H1 (cell line): ENCODE data around the gene FGF13. TPM values are rescaled to one million over a fixed set of nuclear protein-coding genes. Genes with fewer than 3 reads are reported as not detected.

Experiments
- CTCF ChIA-PET: fragments of 300-600 bp; sonication (Branson Sonifier 250); formaldehyde crosslinking; loops from one replicate; lab custom pipeline; 2021; ENCODE audit not compliant: partially characterized antibody; lab: Charles Lee
- POLR2A ChIA-PET: fragments of 300-600 bp; sonication (Branson Sonifier 250); formaldehyde crosslinking; loops from one replicate; lab custom pipeline; 2021; ENCODE audit warnings: inconsistent platforms; ENCODE audit not compliant: partially characterized antibody; lab: Charles Lee
- DNase-seq, 2 experiments: peaks; one replicate each; pipeline versions ENCODE4 v3.0.0 to v3.0.0-alpha.2; 2010 to 2022; ENCODE audit warnings: low spot score in 2 of 2, low read depth in 1 of 2, mixed read lengths in 1 of 2
- FAIRE-seq: peaks from 2 replicates; lab custom pipeline; 2011; peaks lifted over from hg19 to GRCh38; lab: Jason Lieb, UNC
- H2AFZ ChIP-seq: 2 replicates; pipeline ENCODE4 v1.8.1; 2012; ENCODE audit warnings: low read length, inconsistent platforms
- H2AK5ac ChIP-seq: 2 replicates; pipeline ENCODE4 v1.6.1; 2013; ENCODE audit warnings: low read depth, low read length
- H2BK120ac ChIP-seq: replicated peaks from 2 replicates; pipeline ENCODE3; 2013; ENCODE audit warnings: low read depth, low read length, inconsistent platforms
- H2BK12ac ChIP-seq: 2 replicates; pipeline ENCODE4 v1.6.1; 2013; ENCODE audit warnings: low read depth, low read length
- H2BK15ac ChIP-seq: 2 replicates; pipeline ENCODE4 v1.6.1; 2013; ENCODE audit warnings: low read length
- H2BK20ac ChIP-seq: 2 replicates; pipeline ENCODE4 v1.6.1; 2013; ENCODE audit warnings: low read length
- H2BK5ac ChIP-seq: 2 replicates; pipeline ENCODE4 v1.6.1; 2013; ENCODE audit warnings: low read depth, low read length
- H3K14ac ChIP-seq: 2 replicates; pipeline ENCODE4 v1.6.1; 2013; ENCODE audit warnings: inconsistent platforms; ENCODE audit not compliant: insufficient read length
- H3K18ac ChIP-seq: 2 replicates; pipeline ENCODE4 v1.6.1; 2013; ENCODE audit warnings: low read length; ENCODE audit errors: extremely low read depth
- H3K23ac ChIP-seq: 2 replicates; pipeline ENCODE4 v1.6.1; 2013; ENCODE audit warnings: inconsistent platforms; ENCODE audit not compliant: insufficient read length
- H3K23me2 ChIP-seq: 2 replicates; pipeline ENCODE4 v1.6.1; 2013; ENCODE audit warnings: low read depth, low read length
- H3K27ac ChIP-seq: 2 replicates; pipeline ENCODE4 v1.6.1; 2011; ENCODE audit warnings: low read depth, low read length, inconsistent platforms
- H3K27me3 ChIP-seq, 4 experiments: replicated peaks in 1 of 4; 1 replicate in 1 of 4; 2 replicates in 3 of 4; pipeline versions ENCODE4 v1.6.1 to v1.8.1; 2011 to 2013; ENCODE audit warnings: low read length in 3 of 4, mild to moderate bottlenecking in 3 of 4, inconsistent platforms in 2 of 4, mixed read lengths in 2 of 4, moderate library complexity in 1 of 4; ENCODE audit not compliant: control insufficient read depth in 3 of 4, insufficient read depth in 3 of 4; ENCODE audit errors: extremely low read depth in 1 of 4
- H3K36me3 ChIP-seq, 4 experiments: 2 replicates each; pipeline versions ENCODE4 v1.6.1 to v1.8.1; 2011 to 2013; ENCODE audit warnings: mild to moderate bottlenecking in 4 of 4, low read length in 3 of 4, moderate library complexity in 2 of 4, control low read depth in 1 of 4, inconsistent platforms in 1 of 4; ENCODE audit not compliant: insufficient read depth in 4 of 4, control insufficient read depth in 2 of 4
- H3K4ac ChIP-seq: replicated peaks from 2 replicates; pipeline ENCODE3; 2013; ENCODE audit warnings: low read length, low read depth, mixed read lengths, inconsistent platforms; ENCODE audit not compliant: insufficient read length
- H3K4me1 ChIP-seq, 4 experiments: replicated peaks in 1 of 4; 1 replicate in 1 of 4; 2 replicates in 3 of 4; pipeline versions ENCODE4 v1.6.1 to v1.8.1; 2011 to 2013; ENCODE audit warnings: low read length in 3 of 4, inconsistent platforms in 2 of 4, mixed read lengths in 1 of 4; ENCODE audit not compliant: insufficient read depth in 4 of 4, control insufficient read depth in 3 of 4
- H3K4me2 ChIP-seq, 2 experiments: 2 replicates each; pipeline versions ENCODE4 v1.6.1 to v1.8.1; 2011 to 2013; ENCODE audit warnings: low read depth in 2 of 2, low read length in 2 of 2, control low read depth in 1 of 2, inconsistent platforms in 1 of 2, mild to moderate bottlenecking in 1 of 2; ENCODE audit not compliant: insufficient read depth in 1 of 2
- H3K4me3 ChIP-seq, 4 experiments: fragments of 200-600, 300-600 bp in 1 of 4; sonication (generic), shearing (Covaris generic), sonication (Bioruptor Twin) in 1 of 4; 2 replicates each; pipeline versions ENCODE4 v1.5.1 to v1.8.1; 2011 to 2016; ENCODE audit warnings: low read length in 4 of 4, low read depth in 3 of 4, control low read depth in 2 of 4, inconsistent platforms in 2 of 4, mild to moderate bottlenecking in 2 of 4, mixed read lengths in 1 of 4, moderate library complexity in 1 of 4; ENCODE audit not compliant: insufficient read depth in 2 of 4; ENCODE audit errors: extremely low read depth in 1 of 4
- H3K56ac ChIP-seq: replicated peaks from 2 replicates; pipeline ENCODE3; 2013; ENCODE audit warnings: low read depth, mild to moderate bottlenecking, mixed read lengths, low read length, inconsistent platforms; ENCODE audit not compliant: insufficient read length
- H3K79me1 ChIP-seq: 2 replicates; pipeline ENCODE4 v1.6.1; 2013; ENCODE audit warnings: low read depth, low read length, control low read depth
- H3K79me2 ChIP-seq, 2 experiments: 2 replicates each; pipeline versions ENCODE4 v1.6.1 to v1.8.1; 2012 to 2013; ENCODE audit warnings: low read length in 2 of 2, mild to moderate bottlenecking in 2 of 2, inconsistent platforms in 1 of 2; ENCODE audit not compliant: insufficient read depth in 2 of 2, control insufficient read depth in 1 of 2
- H3K9ac ChIP-seq, 4 experiments: replicated peaks in 1 of 4; 1 replicate in 1 of 4; 2 replicates in 3 of 4; pipeline versions ENCODE4 v1.6.1 to v1.8.1; 2011 to 2013; ENCODE audit warnings: low read depth in 3 of 4, low read length in 3 of 4, control low read depth in 2 of 4, mild to moderate bottlenecking in 2 of 4, moderate library complexity in 2 of 4, inconsistent platforms in 1 of 4; ENCODE audit errors: extremely low read depth in 1 of 4
- H3K9me3 ChIP-seq, 2 experiments: 2 replicates each; pipeline versions ENCODE4 v1.6.1 to v1.8.1; 2012 to 2013; ENCODE audit warnings: mild to moderate bottlenecking in 2 of 2, moderate library complexity in 2 of 2, control low read depth in 1 of 2, inconsistent platforms in 1 of 2, low read depth in 1 of 2, low read length in 1 of 2, mixed read lengths in 1 of 2; ENCODE audit not compliant: insufficient read depth in 2 of 2
- H4K20me1 ChIP-seq, 2 experiments: replicated peaks in 1 of 2; 2 replicates each; pipeline versions ENCODE3 to v1.8.1; 2011 to 2013; ENCODE audit warnings: inconsistent platforms in 2 of 2, low read length in 2 of 2, mild to moderate bottlenecking in 1 of 2; ENCODE audit not compliant: insufficient read depth in 2 of 2, control insufficient read depth in 1 of 2
- H4K5ac ChIP-seq: 2 replicates; pipeline ENCODE4 v1.6.1; 2013; ENCODE audit warnings: low read length, low read depth, mixed read lengths, inconsistent platforms; ENCODE audit not compliant: insufficient read length
- H4K8ac ChIP-seq: 2 replicates; pipeline ENCODE4 v1.8.0; 2013; ENCODE audit warnings: mild to moderate bottlenecking, moderate library complexity, low read length, inconsistent platforms; ENCODE audit not compliant: insufficient read depth; ENCODE audit errors: extremely low read depth
- H4K91ac ChIP-seq: replicated peaks from 2 replicates; pipeline ENCODE3; 2013; ENCODE audit warnings: low read length, mixed read lengths, inconsistent platforms; ENCODE audit not compliant: insufficient read length
- RFX5 ChIP-seq: IDR thresholded peaks from 2 replicates; pipeline ENCODE4 v1.6.1; 2011; ENCODE audit warnings: low read depth, low read length, improper control_type of control experiment, borderline replicate concordance
- WGBS, 2 experiments: shearing (Covaris generic) in 1 of 2; methylation state at CpG; one replicate each; pipeline versions ENCODE4 v1.1.6 to v1.1.7; 2013 to 2015; ENCODE audit warnings: low lambda C conversion rate in 2 of 2, mixed read lengths in 2 of 2, inconsistent platforms in 1 of 2, low coverage in 1 of 2, missing lambda C conversion rate in 1 of 2; ENCODE audit not compliant: insufficient replicate concordance in 2 of 2, insufficient coverage in 1 of 2, insufficient read length in 1 of 2; ENCODE audit errors: extremely low coverage in 1 of 2, missing lambda C conversion rate in 1 of 2; 5-methylcytosine and 5-hydroxymethylcytosine counted together
- polyA plus RNA-seq, 7 experiments: library from polyadenylated mRNA; depleted of rRNA in 3 of 7; stranded (reverse) in 5 of 7; unstranded in 2 of 7; fragments of >200 nt in 5 of 7; fragments of 200-250 nt in 2 of 7; gene quantifications; 1 replicate in 5 of 7; 2 replicates in 1 of 7; 4 replicates in 1 of 7; pipeline versions ENCODE4 v1.2.1 to v1.2.3, GENCODE V29; 2011 to 2013; ENCODE audit warnings: missing spikeins in 2 of 7, mixed read lengths in 2 of 7
- total RNA-seq: library from RNA; stranded (reverse); fragmentation: NEBNext Ultra II Directional; extraction: Animal tissue kit (Norgen Biotek cat#: 25700); gene quantifications from 2 replicates; pipeline ENCODE4 v1.2.1, GENCODE V29; 2021

Gene FGF13
- total and polyA plus RNA-seq, 2 of the 8 experiments (the other 6 are each of a cell fraction or from before 2014, with no cell fraction given), result 10.1 to 36.1 TPM

GRCh38 chrX:138742217-138742616 lies 30.7 kb upstream of the FGF13 start:
- Histone ChIP-seq H3K36me3 (no peaks in the 10 kb centered on the region), H3K27ac (no peak overlapping the region), H3K4me1 (no peaks in the 10 kb centered on the region; a peak in 1 of 7 replicates), H3K23ac (no peak overlapping the region), H2BK120ac (no peak overlapping the region), H2BK15ac (no peak overlapping the region), H3K4ac (no peak overlapping the region), H3K14ac (no peak overlapping the region), H2BK5ac (no peak overlapping the region), H2BK12ac (no peak overlapping the region), H2BK20ac (no peak overlapping the region), H2AK5ac (no peak overlapping the region), H4K20me1 (no peaks in the 10 kb centered on the region), H3K4me3 (no peak overlapping the region), H4K8ac (no peak overlapping the region), H3K4me2 (no peak overlapping the region), H4K5ac (no peak overlapping the region), H3K27me3 (no peaks in the 10 kb centered on the region), H3K79me1 (no peaks in the 10 kb centered on the region), H3K9ac (no peak overlapping the region), H3K23me2 (no peaks in the 10 kb centered on the region), H3K18ac (no peak overlapping the region), H3K79me2 (no peaks in the 10 kb centered on the region), H2AFZ (no peak overlapping the region), H4K91ac (no peak overlapping the region), H3K9me3 (no peaks in the 10 kb centered on the region), H3K56ac (no peak overlapping the region)
- DNase-seq (no peak), FAIRE-seq (no peak)
- no peak for TF ChIP-seq RFX5
- 95% methylated on average over 3 of the region's 5 CpGs; no CpG with 5 or more reads in 1 of the 2 experiments for WGBS, 2 experiments
- ChIA-PET POLR2A (no interaction called here), CTCF (interaction anchor here (0.8 to 1.1 kb wide), 3 partner anchors 29 to 592 kb away, joined by 3 to 5 read pairs (median 3); no protein-coding TSS in a partner anchor)
